H9 (cell line): Measurements from ENCODE around the gene ABHD5. TPM values are rescaled to one million over a fixed set of nuclear protein-coding genes. Genes with fewer than 3 reads are reported as not detected.

Experiments used
- DNase-seq: peaks from one replicate; pipeline ENCODE4 v3.0.0-alpha.2; 2017
- H2AFZ ChIP-seq: one replicate; pipeline ENCODE4 v1.6.1; 2013; ENCODE audit warnings: mild to moderate bottlenecking, low read length, control low read depth, moderate library complexity
- H2AK5ac ChIP-seq: 2 replicates; pipeline ENCODE4 v1.6.1; 2013; ENCODE audit warnings: low read length, control low read depth, mixed read lengths; ENCODE audit not compliant: insufficient read length
- H2BK120ac ChIP-seq: one replicate; pipeline ENCODE4 v1.6.1; 2013; ENCODE audit warnings: low read depth, mild to moderate bottlenecking, low read length, control low read depth, inconsistent platforms; ENCODE audit not compliant: poor library complexity, severe bottlenecking
- H2BK12ac ChIP-seq: 2 replicates; pipeline ENCODE4 v1.6.1; 2013; ENCODE audit warnings: low read length, control low read depth, mixed read lengths, low read depth; ENCODE audit not compliant: insufficient read length
- H2BK15ac ChIP-seq: 2 replicates; pipeline ENCODE4 v1.6.1; 2013; ENCODE audit warnings: low read depth, low read length, control low read depth
- H2BK20ac ChIP-seq: one replicate; pipeline ENCODE4 v1.6.1; 2013; ENCODE audit warnings: low read depth, mild to moderate bottlenecking, low read length, control low read depth, inconsistent platforms; ENCODE audit not compliant: poor library complexity, severe bottlenecking
- H2BK5ac ChIP-seq: 2 replicates; pipeline ENCODE4 v1.6.1; 2013; ENCODE audit warnings: low read length, control low read depth, mixed read lengths; ENCODE audit not compliant: insufficient read length
- H3K14ac ChIP-seq: 2 replicates; pipeline ENCODE4 v1.6.1; 2013; ENCODE audit warnings: low read length, control low read depth; ENCODE audit not compliant: insufficient read depth
- H3K18ac ChIP-seq: 2 replicates; pipeline ENCODE4 v1.6.1; 2013; ENCODE audit warnings: low read depth, mild to moderate bottlenecking, mixed read lengths, low read length, control low read depth; ENCODE audit not compliant: insufficient read length
- H3K23ac ChIP-seq: 2 replicates; pipeline ENCODE4 v1.6.1; 2013; ENCODE audit warnings: low read length, control low read depth, mixed read lengths, low read depth; ENCODE audit not compliant: insufficient read length
- H3K23me2 ChIP-seq: 2 replicates; pipeline ENCODE4 v1.6.1; 2013; ENCODE audit warnings: low read depth, mild to moderate bottlenecking, mixed read lengths, low read length, control low read depth; ENCODE audit not compliant: insufficient read length, poor library complexity, severe bottlenecking
- H3K27ac ChIP-seq: 2 replicates; pipeline ENCODE4 v1.5.1; 2013; ENCODE audit warnings: low read length, control low read depth, mixed read lengths, low read depth; ENCODE audit not compliant: insufficient read length
- H3K27me3 ChIP-seq: 2 replicates; pipeline ENCODE4 v1.6.1; 2013; ENCODE audit warnings: low read length, control low read depth, inconsistent platforms; ENCODE audit not compliant: insufficient read depth
- H3K4ac ChIP-seq: 2 replicates; pipeline ENCODE4 v1.6.1; 2013; ENCODE audit warnings: low read depth, mild to moderate bottlenecking, control low read depth, inconsistent platforms, low read length, moderate library complexity
- H3K4me1 ChIP-seq: 2 replicates; pipeline ENCODE4 v1.6.1; 2013; ENCODE audit warnings: low read length, control low read depth, inconsistent platforms; ENCODE audit not compliant: insufficient read depth
- H3K4me2 ChIP-seq: 2 replicates; pipeline ENCODE4 v1.6.1; 2013; ENCODE audit warnings: low read length, control low read depth, mixed read lengths; ENCODE audit not compliant: insufficient read length, insufficient read depth
- H3K56ac ChIP-seq: 2 replicates; pipeline ENCODE4 v1.6.1; 2013; ENCODE audit warnings: low read depth, mild to moderate bottlenecking, mixed read lengths, low read length, control low read depth; ENCODE audit not compliant: insufficient read length
- H3K79me1 ChIP-seq: 2 replicates; pipeline ENCODE4 v1.6.1; 2013; ENCODE audit warnings: low read depth, mild to moderate bottlenecking, moderate library complexity, low read length, control low read depth, inconsistent platforms; ENCODE audit not compliant: insufficient read depth, poor library complexity, severe bottlenecking
- H3K79me2 ChIP-seq: 2 replicates; pipeline ENCODE4 v1.6.1; 2013; ENCODE audit warnings: low read length, control low read depth, inconsistent platforms; ENCODE audit not compliant: insufficient read depth
- H3K9ac ChIP-seq: 2 replicates; pipeline ENCODE4 v1.6.1; 2013; ENCODE audit warnings: low read length, control low read depth, mixed read lengths; ENCODE audit not compliant: insufficient read length; ENCODE audit errors: extremely low read depth
- H3K9me3 ChIP-seq: one replicate; pipeline ENCODE4 v1.6.1; 2013; ENCODE audit warnings: low read depth, low read length, inconsistent platforms; ENCODE audit not compliant: control insufficient read depth
- H3T11ph ChIP-seq: one replicate; pipeline ENCODE4 v1.6.1; 2013; ENCODE audit warnings: mild to moderate bottlenecking, low read length, control low read depth, inconsistent platforms
- H4K20me1 ChIP-seq: one replicate; pipeline ENCODE4 v1.6.1; 2013; ENCODE audit not compliant: control insufficient read depth, insufficient read length, insufficient read depth
- H4K5ac ChIP-seq: 2 replicates; pipeline ENCODE4 v1.6.1; 2013; ENCODE audit warnings: low read depth, mild to moderate bottlenecking, mixed read lengths, low read length, control low read depth; ENCODE audit not compliant: insufficient read length
- H4K8ac ChIP-seq: replicated peaks from 2 replicates; pipeline ENCODE4 v1.6.1; 2013; ENCODE audit warnings: low read length, control low read depth, mixed read lengths, low read depth; ENCODE audit not compliant: insufficient read length
- H4K91ac ChIP-seq: 2 replicates; pipeline ENCODE4 v1.6.1; 2013; ENCODE audit warnings: low read depth, mild to moderate bottlenecking, moderate library complexity, mixed read lengths, low read length, control low read depth; ENCODE audit not compliant: insufficient read length
- H3K27ac Mint-ChIP-seq, 3 experiments: 2 replicates in 2 of 3; 3 replicates in 1 of 3; pipeline ENCODE4 v1.8.0; 2020 to 2021; ENCODE audit warnings: mixed read lengths in 3 of 3, mild to moderate bottlenecking in 1 of 3, moderate library complexity in 1 of 3
- H3K27me3 Mint-ChIP-seq: 2 replicates; pipeline ENCODE4 v1.8.0; 2021; ENCODE audit warnings: low read depth, mild to moderate bottlenecking, moderate library complexity, mixed read lengths
- H3K36me3 Mint-ChIP-seq, 3 experiments: 2 replicates in 2 of 3; 3 replicates in 1 of 3; pipeline ENCODE4 v1.8.0; 2020 to 2021; ENCODE audit warnings: low read depth in 3 of 3, mixed read lengths in 3 of 3; ENCODE audit not compliant: insufficient read depth in 1 of 3
- H3K4me1 Mint-ChIP-seq, 2 experiments: 2 replicates each; pipeline ENCODE4 v1.8.0; 2020; ENCODE audit warnings: mixed read lengths in 2 of 2
- H3K4me3 Mint-ChIP-seq, 2 experiments: 2 replicates in 1 of 2; 3 replicates in 1 of 2; pipeline ENCODE4 v1.8.0; 2020 to 2021; ENCODE audit warnings: mild to moderate bottlenecking in 2 of 2, mixed read lengths in 2 of 2, moderate library complexity in 1 of 2
- H3K9me3 Mint-ChIP-seq, 2 experiments: 2 replicates in 1 of 2; 3 replicates in 1 of 2; pipeline ENCODE4 v1.8.0; 2020; ENCODE audit warnings: mild to moderate bottlenecking in 2 of 2, mixed read lengths in 2 of 2, moderate library complexity in 1 of 2
- total RNA-seq: library from RNA; stranded (reverse); gene quantifications from 2 replicates; pipeline ENCODE4 v1.2.1, GENCODE V29; 2021
- TF ChIP-seq, protein P1 (sequence below): fragments of 200-600 bp; sonication (generic); conservative IDR thresholded peaks from 3 replicates; pipeline ENCODE4 v1.8.0; 2021; ENCODE audit warnings: antibody characterized with exemption, mild to moderate bottlenecking

ABHD5 gene
- total RNA-seq, 1 experiment from 2014 or later: 13.1 TPM

DNA sequence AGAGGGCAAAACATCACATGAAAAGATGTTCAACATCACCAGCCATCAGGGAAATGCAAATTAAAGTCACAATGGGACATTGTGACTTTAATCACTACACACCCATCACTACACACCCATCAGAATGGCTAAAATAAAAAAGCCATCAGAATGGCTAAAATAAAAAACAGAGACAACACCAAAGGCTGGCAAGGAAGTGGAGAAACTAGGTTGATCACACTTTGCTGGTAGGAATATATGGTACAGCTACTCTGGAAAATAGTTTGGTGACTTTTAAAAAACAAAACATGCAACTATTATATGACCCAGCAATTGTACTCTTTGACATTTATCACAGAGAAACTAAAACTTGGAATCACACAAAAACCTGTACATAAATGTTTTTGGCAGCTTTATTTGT is 15.1 kb upstream of the ABHD5 start:
- Mint-ChIP-seq H3K27ac (no peak overlapping the region), H3K4me3 (no peak overlapping the region), H3K9me3 (peaks cover 24 to 30% of the 10 kb centered on the region in 2 experiments), H3K4me1 (no peaks in the 10 kb centered on the region), H3K27me3 (peaks cover 2% of the 10 kb centered on the region; the same call in 1 of the 2 replicates), H3K36me3 (peaks cover 21 to 41% (median 22%) of the 10 kb centered on the region in 3 experiments)
- Histone ChIP-seq H2BK120ac (no peak overlapping the region), H3K79me2 (no peaks in the 10 kb centered on the region), H3K23me2 (no peaks in the 10 kb centered on the region), H3K9ac (no peak overlapping the region), H3K4me2 (no peak overlapping the region), H3K79me1 (no peaks in the 10 kb centered on the region), H4K5ac (no peak overlapping the region), H3K4ac (no peak overlapping the region), H4K91ac (no peak overlapping the region), H3K23ac (no peak overlapping the region), H3K9me3 (no peaks in the 10 kb centered on the region), H2BK12ac (no peak overlapping the region), H3K56ac (no peak overlapping the region), H3K27me3 (no peaks in the 10 kb centered on the region), H3K4me1 (no peaks in the 10 kb centered on the region), H2BK15ac (no peak overlapping the region), H2AK5ac (no peak overlapping the region), H3T11ph (no peak overlapping the region), H3K27ac (no peak overlapping the region), H2BK5ac (no peak overlapping the region), H4K8ac (no peak overlapping the region), H2AFZ (no peak overlapping the region), H3K14ac (no peak overlapping the region), H4K20me1 (no peaks in the 10 kb centered on the region), H2BK20ac (no peak overlapping the region), H3K18ac (no peak overlapping the region)
- TF ChIP-seq, protein P1, sequence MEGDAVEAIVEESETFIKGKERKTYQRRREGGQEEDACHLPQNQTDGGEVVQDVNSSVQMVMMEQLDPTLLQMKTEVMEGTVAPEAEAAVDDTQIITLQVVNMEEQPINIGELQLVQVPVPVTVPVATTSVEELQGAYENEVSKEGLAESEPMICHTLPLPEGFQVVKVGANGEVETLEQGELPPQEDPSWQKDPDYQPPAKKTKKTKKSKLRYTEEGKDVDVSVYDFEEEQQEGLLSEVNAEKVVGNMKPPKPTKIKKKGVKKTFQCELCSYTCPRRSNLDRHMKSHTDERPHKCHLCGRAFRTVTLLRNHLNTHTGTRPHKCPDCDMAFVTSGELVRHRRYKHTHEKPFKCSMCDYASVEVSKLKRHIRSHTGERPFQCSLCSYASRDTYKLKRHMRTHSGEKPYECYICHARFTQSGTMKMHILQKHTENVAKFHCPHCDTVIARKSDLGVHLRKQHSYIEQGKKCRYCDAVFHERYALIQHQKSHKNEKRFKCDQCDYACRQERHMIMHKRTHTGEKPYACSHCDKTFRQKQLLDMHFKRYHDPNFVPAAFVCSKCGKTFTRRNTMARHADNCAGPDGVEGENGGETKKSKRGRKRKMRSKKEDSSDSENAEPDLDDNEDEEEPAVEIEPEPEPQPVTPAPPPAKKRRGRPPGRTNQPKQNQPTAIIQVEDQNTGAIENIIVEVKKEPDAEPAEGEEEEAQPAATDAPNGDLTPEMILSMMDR: no peak
- no peak for DNase-seq
